HG02870 (cell line): ENCODE measurements around the gene IFNL4.
"Not testable (repeated sequence)": the region's sequence is repeated elsewhere in the genome, so short reads cannot be mapped to it uniquely, and the experiment has no call there.

Experiments used
- ATAC-seq: cut with Tn5 transposase; IDR thresholded peaks from one replicate; pipeline ENCODE4 v1.9.1; 2021; ENCODE audit warnings: mild to moderate bottlenecking, moderate library complexity; ENCODE audit not compliant: unreplicated experiment

IFNL4 gene

GRCh38 chr19:39230096-39230764, 18.4 kb downstream of the IFNL4 start:
- no peak for ATAC-seq

GRCh38 chr19:39224910-39225309, 23.7 kb downstream of the IFNL4 start:
- ATAC-seq = no peak

- ATAC-seq = no peak
Measured at GRCh38 chr19:39223703-39224279, 24.9 kb downstream of the IFNL4 start.

- ATAC-seq = not testable (repeated sequence)
Measured at GRCh38 chr19:39219108-39219507, 29.5 kb downstream of the IFNL4 start.

GRCh38 chr19:39218230-39219007, 30.2 kb downstream of the IFNL4 start:
- no peak for ATAC-seq

- no peak for ATAC-seq
Measured at GRCh38 chr19:39217094-39217493, 31.6 kb downstream of the IFNL4 start.

- ATAC-seq = not testable (repeated sequence)
Measured at GRCh38 chr19:39215323-39215722, 33.3 kb downstream of the IFNL4 start.

GRCh38 chr19:39212375-39212742, 36.3 kb downstream of the IFNL4 start:
- no peak for ATAC-seq

GRCh38 chr19:39211731-39212374, 36.8 kb downstream of the IFNL4 start:
- ATAC-seq = no peak

GRCh38 chr19:39209196-39209595, 39.5 kb downstream of the IFNL4 start:
- no peak for ATAC-seq

- ATAC-seq = no peak
Measured at GRCh38 chr19:39208175-39208795, 40.4 kb downstream of the IFNL4 start.

GRCh38 chr19:39207293-39207836, 41.3 kb downstream of the IFNL4 start:
- no peak for ATAC-seq

- ATAC-seq = no peak
Measured at GRCh38 chr19:39206122-39206521, 42.5 kb downstream of the IFNL4 start.

GRCh38 chr19:39205449-39205764, 43.2 kb downstream of the IFNL4 start:
- no peak for ATAC-seq

GRCh38 chr19:39203372-39204341, 45.0 kb downstream of the IFNL4 start, which contains the start of gene SYCN:
Gene SYCN, minus strand, starts transcription at chr19:39204263. Its CDS starts 9 bp downstream, at chr19:39204254.
- ATAC-seq = no peak

GRCh38 chr19:39202998-39203355, 45.7 kb downstream of the IFNL4 start:
- no peak for ATAC-seq

GRCh38 chr19:39200803-39201115, 47.9 kb downstream of the IFNL4 start:
- no peak for ATAC-seq

- no peak for ATAC-seq
Measured at GRCh38 chr19:39200066-39200802, 48.4 kb downstream of the IFNL4 start.

- no peak for ATAC-seq
Measured at GRCh38 chr19:39199025-39199424, 49.6 kb downstream of the IFNL4 start.
